UCSD-AML1 (cell line): ENCODE results near the gene HECTD1.

ENCODE experiments used
- DNase-seq: peaks from one replicate; lab custom pipeline; 2025; ENCODE audit not compliant: unreplicated experiment; lab: John Stamatoyannopoulos, UW

HECTD1 gene

DNA sequence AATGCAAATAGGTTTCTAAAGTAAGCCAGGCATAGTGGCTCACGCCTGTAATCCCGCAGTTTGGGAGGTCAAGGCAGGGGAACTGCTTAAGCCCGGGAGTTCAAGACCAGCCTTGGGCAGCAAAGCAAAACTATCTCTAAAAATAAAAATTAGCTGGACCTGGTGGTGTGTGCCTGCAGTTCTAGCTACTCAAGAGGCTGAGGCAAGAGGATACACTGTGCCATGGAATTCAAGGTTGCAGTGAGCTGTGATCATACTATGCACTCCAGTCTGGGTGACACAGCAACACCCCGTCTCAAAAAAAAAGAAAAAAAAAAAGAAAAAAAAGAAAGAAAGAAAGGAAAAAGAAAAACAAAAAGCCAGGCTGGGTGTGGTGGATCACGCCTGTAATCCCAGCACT, 46.3 kb downstream of the HECTD1 start:
- DNase-seq = no peak

DNA sequence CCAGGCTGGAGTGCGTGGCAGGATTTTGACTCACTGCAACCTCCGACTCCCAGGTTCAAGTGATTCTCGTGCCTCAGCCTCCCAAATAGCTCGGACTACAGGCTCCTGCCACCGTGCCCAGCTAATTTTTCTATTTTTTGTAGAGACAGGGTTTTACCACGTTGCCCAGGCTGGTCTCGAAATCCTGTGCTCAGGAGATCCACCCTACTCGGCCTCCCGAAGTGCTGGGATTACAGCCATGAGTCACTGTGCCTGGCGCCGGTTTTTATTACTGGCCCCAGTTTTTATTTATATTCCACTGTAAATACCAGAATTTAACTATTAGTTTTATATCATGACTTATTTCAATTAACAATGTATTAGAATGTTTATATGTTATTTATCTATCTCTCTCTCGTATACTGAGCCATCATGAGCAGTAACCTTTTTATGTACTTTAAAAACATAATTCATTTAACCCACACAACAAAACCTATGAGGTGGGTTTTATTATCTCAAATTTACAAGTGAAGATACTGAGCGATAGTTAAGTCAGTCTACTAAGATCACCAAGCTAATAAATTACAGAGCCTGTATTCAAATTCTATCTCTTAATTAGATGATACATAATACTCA, 47.8 kb downstream of the HECTD1 start:
- DNase-seq = no peak

DNA sequence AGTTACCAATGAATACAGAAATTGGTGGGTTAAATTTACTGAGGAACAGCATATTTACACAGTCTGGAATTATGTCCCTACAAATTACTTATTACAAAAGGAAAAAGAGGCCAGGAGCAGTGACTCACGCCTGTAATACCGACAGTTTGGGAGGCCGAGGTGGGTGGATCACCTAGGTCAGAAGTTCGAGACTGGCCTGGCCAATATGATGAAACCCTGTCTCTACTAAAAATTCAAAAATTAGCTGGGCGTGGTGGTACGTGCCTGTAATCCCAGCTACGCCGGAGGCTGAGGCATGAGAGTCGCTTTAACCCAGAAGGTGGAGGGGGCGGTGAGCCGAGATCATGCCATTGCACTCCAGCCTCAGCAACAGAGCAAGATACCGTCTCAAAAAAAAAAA, 52.6 kb downstream of the HECTD1 start:
- DNase-seq = no peak

DNA sequence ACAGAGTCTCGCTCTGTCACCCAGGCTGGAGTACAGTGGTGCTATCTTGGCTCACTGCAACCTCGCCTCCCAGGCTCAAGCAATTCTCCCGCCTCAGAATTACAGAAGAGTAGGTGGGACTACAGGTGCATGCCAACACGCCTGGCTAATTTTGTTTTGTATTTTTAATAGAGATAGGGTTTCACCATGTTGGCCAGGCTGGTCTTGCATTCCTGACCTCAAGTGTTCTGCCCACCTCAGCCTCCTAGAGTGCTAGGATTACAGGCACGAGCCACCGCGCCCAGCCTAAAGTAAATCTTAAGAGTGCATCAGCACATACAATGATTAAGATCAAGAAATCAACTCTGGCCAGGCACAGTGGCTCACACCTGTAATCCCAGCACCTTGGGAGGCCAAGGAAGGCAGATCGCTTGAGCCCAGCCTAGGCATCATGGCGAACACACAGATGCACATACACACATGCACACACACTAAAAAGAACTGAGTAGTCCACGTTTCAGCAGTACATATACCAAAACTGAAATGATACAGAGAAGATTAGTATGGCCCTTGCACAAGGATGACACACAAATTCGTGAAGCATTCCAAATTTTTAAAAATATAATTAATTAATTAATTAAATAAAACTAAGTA, 65.0 kb downstream of the HECTD1 start:
- DNase-seq = no peak

DNA sequence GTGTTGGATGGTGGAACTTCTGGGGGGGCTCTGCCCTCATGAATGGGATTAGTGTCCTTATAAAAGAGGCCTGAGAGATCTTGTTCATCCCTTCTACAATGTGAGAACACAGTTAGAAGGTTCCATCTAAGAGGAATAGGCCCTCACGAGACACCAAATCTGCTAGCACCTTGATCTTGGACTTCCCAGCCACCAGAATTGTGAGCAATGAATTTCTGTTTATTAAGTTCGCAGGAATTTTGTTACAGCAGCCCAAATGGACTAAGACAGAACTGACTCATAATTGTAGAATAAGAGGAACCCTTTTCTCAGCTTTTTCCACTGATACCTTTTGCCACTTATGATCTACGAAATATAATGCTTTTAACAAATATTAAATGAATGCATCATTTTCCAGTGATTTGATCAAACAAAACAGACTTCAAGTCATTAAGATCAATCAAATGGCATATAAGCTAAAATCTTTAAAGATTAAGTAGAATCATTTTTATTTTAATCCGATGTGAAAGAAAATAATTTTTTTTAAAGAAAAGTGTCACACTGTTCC, 68.2 kb downstream of the HECTD1 start:
- DNase-seq = no peak

DNA sequence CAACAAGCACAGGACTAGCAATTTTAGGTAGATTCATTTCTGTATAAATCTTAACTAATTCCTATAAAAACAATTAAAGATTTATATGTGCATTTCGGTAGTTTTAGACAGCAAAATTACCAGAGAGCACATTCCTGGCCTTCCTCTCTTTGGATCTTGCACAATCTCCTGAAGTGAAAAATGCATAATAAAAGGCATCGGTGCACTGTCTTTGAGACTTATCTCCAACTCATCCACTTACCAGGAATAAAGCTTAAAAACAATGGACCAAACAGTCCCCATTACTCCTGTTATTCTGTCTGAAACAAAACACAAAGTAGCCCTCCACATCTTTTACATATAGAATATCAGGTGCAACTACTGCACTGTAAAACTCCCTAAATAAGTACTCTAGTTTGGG, 69.3 kb downstream of the HECTD1 start:
- no peak for DNase-seq

DNA sequence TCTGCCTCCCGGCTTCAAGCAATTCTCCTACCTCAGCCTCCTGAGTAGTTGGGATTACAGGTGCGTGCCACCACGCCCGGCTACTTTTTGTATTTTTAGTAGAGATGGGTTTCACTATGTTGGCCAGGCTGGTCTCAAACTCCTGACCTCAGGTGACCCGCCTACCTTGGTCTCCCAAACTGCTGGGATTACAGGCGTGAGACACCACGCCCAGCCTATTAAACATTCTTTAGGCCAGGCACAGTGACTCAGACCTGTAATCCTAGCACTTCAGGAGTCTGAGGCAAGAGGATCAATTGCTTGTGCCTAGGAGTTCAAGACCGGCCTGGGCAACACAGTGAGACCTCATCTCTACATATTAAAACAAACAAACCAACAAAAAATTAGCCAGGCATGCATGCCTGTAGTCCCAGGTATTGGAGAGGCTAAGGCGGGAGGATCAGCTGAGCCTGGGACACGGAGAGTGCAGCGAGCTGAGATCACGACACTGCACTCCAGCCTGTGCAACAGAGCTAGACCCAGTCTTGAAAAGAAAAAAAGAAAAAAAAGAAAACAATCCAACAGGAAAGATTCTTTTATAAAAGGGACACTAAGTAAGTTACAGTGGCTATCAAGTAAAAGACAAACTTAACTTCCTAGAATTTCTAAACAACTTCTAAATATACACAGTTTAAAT, 70.2 kb downstream of the HECTD1 start:
- no peak for DNase-seq

DNA sequence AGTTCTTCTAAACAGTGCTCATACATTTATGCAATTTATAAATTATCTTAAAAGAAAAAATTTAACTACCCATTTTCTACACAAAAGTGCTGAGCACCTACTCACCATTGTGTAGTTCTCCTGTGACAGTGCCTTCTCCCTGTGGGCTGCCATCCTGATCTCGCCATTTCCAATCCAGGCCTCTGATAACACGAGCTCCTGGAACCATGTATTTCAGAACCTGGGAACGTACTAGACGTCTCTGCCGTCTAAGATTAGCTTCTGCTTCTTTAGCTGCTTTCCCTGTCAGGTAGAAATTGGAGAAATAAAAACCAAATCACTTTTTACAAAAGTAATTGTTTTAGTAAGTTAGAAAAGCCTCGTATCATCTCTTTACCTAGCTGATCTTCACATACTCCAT, 74.5 kb downstream of the HECTD1 start:
- no peak for DNase-seq

DNA sequence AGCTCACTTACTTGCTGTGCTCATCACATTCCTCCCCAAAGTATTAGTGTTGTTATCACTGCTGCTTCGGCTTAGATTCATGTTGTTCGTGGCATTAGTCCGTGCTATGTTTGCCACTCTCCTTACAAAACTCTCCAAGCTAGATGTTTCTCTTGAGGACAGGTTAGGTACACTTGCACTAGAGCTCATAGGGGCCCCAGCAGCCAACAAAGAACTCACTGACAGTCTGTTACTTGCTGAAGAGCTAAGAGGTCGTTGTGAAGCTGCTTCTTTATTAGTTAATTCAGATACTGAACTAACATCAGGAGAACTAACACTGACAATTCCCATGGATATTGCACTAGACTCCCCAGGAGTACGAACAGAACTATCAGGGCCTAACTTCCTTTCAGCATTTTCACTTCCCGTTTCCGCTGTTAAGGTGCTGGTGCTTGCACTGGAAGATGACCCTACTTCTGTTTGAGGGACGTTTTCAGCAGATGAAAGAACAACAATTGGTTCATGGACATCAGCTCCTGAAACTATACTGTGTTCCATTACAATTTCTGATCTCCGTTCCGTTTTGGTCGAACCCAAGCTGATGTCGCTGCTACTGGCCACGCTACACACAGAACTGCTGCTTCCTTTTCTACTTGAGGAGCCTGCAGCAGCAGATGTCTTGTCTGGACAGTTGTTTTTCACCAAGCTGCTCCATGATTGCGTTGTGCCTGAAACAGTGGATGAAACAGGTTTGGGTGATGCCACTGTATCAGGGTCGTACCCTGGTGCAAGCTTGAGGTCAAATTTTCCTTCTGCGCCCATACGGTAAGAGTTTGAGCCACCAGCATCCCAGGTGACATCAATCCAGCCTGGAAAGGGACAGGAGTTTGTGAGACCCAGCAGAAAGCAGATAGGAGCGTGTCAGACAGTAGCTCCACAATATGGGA, 78.7 kb downstream of the HECTD1 start:
- no peak for DNase-seq

DNA sequence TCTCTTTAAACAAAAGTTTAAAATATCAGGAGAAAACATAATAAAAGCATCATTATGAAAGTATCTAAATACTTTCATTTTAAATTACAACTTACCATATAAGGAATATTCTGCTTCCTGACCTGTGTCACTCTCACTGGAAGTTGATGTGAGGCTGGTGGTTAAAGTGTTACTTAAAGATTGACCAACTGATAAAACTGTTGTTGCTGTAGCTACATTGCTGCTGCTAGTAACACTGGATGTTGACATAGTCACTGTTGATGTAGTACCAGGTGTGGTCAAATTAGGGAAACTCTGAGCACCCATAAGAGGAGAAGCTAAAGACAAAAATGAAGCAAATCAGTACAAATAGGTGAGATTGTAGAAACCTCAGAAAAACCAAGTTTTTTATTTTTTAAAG, 79.9 kb downstream of the HECTD1 start:
- DNase-seq = no peak

DNA sequence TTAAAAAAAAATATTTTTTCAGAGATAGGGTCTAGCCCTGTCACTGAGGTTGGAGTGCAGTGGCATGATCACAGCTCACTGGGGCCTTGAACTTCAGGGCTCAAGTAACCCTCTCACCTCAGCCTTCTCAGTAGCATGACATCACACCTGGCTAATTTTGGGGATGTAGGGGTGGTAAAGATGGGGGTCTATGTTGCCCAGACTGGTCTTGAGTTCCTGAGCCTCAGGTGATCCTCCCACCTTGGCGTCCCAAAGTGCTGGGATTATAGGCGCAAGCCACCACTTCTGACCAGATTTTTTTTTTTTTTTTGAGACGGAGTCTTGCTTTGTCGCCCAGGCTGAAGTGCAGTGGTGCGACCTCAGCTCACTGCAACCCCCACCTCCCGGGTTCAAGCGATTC, 80.9 kb downstream of the HECTD1 start:
- no peak for DNase-seq

DNA sequence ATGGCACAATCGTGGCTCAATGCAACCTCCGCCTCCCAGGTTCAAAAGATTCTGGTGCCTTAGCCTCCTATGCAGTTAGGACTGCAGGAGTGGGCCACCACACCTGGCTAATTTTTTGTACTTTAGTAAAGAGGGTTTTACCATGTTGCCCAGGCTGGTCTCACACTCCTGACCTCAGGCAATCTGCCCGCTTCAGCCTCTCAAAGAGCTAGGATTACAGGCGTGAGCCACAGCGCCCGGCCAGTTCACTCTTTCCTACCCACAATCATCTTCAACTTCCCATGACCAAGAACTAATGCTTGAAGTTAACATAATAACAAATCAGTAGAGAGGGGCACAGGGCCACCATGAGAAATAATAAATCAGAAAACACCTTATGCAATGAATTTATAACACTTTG, 82.4 kb downstream of the HECTD1 start:
- no peak for DNase-seq

DNA sequence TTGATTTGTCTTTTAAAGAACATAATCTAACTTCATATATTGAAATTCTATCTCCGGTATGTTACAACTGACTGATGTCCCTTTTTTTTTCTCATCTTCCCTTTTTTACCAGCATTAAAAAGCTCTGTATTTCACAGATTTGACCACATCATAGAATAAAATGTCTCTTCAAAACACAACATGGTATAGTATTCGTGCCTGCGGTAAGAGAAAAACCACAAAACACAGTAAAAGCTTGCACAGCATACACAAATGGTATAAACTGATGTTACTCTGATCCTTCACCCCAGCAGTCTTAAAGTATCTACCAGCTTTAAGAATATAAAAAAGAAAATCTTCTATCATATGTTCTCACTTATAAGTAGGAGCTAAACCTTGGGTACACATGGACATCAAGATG, 83.4 kb downstream of the HECTD1 start:
- no peak for DNase-seq

DNA sequence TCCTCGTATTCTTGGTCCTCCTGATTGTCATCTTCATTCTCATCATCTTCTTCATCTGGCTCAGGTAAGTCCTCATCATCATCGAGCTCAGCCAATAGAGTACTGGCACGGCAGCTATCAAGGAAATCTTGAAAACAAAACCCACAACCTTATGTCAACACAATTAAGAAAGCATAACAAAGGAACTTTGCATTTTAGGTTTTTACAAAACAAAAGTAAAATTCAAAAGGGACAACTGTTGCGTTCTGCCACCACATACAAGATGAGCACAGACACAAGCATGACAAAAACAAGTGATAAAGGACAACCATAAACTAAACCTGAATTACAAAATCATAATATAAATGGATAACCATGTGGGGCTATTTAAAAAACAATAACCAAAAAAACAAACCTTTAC, 84.7 kb downstream of the HECTD1 start:
- no peak for DNase-seq

DNA sequence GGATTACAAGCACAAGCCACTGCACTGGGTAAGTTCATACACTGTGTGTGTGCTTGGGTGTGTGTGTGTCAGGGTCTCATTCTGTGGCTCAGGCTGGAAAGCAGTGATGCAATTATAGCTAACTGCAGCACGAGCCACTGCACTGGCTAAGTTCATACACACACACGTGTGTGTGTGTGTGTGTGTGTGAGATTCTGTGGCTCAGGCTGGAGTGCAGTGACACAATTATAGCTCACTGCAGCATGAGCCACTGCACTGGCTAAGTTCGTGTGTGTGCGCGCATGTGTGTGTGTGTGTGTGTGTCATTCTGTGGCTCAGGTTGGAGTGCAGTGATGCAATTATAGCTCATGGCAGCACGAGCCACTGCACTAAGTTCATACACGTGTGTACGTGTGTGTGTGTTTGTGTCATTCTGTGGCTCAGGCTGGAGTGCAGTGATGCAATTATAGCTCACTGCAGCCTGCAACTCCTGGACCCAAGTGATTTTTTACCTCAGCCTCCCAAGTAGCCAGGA, 85.4 kb downstream of the HECTD1 start:
- no peak for DNase-seq

DNA sequence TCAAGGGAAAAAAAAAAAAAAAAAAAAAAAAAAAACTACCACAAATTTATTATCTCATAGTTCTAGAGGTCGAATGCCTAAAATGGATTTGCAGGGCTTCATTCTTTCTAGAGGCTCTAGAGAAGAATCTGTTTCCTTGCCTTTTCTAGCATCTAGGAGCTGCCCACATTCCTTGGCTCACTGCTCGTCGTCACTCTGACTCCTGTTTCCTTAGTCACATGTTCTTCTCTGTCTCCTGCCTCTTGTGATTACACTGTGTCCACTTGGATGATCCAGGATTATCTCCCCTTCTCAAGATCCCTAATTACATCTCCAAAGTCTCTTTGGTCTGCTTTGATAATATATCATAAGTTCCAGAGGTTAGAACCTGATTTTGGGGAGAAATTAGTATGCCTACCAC, 88.7 kb downstream of the HECTD1 start:
- DNase-seq = no peak

DNA sequence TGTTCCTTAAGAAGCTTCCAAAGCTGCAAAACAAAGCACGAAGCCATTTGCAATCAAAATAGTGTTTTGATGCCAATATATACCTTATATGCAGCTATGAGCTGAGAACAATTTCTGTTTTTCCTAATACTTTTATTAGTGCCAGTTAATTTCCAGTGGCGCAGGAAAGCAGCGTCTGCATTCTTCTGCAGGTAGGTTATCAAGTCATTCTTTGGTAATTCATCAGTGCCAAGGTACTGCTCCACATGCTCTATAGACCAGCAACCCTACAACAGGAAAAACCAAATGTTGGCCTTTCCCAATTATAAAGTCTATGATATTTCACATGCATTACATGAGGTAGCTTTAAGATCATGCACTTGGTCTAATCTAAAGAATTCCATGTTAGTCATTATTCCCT, 93.8 kb downstream of the HECTD1 start:
- DNase-seq = no peak

DNA sequence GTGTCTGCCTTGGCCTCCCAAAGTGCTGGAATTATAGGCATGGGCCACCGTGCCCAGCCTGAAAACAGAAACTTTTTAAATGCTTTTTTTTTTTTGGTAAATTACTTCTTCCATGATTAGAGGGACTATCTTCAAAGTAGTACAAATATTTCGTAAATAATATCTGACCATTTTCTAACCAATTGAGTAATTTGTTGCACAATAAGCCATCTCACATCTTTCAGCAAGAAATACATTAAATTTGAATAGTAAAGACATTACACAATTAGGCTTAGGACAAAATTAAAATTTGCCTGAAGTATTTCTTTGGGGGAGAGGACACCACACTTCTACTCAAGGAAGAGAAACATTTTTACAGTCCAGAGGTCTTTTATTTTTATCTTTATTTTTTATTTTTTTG, 96.7 kb downstream of the HECTD1 start:
- DNase-seq = no peak

DNA sequence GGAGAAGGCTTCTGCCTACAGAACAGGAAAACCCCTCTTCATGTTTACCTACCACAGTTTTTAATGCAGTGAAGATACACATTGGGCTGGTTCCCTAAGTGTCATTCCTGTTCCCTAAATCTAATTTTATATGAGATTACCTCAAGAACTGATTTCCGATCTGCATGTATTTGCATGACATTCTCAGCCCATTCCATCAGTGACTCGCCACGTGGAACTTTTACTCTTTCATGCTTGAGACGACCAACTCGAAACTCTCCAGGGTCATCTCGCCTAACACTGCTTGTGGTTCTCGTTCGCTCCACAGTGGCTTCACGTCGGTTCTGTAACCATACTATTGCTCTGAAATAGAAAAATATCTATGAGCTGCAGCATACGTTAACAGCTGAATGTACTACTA, 98.3 kb downstream of the HECTD1 start:
- no peak for DNase-seq

DNA sequence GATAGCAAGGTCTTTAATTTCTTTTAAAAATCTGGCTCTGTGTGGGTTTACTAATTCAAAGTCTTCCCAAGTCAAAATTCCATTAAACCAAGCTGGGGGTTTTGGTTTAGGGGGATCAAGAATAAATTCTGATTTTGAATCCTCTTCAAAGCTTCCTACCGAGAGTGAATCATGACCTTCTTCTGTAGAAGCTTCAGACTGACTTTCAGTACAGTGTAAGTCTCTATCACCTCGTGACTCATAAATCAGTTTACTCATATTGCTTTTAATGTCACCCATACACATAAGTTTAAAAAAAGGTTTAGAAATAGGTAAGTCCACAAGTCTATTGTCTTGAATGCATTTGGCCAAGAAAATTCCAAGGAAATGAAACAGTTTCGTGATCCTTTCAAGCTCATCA, 100.8 kb downstream of the HECTD1 start:
- no peak for DNase-seq

DNA sequence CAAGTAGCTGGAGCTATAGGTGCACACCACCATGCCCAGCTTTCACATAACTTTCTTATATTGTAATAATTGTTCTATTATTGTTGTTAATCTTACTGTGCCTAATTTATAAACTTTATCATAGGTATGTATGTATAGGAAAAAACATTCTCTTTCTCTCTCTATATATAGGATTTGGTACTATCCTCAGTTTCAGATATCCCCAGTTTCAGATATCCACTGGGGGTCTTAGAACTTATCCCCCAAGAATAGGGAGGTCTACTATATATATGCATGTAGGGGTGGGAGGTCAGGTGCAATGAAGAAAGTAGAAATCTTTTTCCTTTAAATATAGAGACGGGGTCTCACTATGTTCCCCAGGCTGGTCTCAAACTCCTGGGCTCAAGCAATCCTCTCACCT, 110.5 kb downstream of the HECTD1 start:
- DNase-seq = no peak
